Ishikawa (cell line): ENCODE measurements around the gene ABCC10.

Experiments
- CEBPB ChIP-seq: IDR thresholded peaks from 2 replicates; pipeline ENCODE4 v1.6.1; 2012
- CREB1 ChIP-seq: IDR thresholded peaks from 2 replicates; pipeline ENCODE4 v1.6.1; 2012; ENCODE audit warnings: low read depth
- EGR1 ChIP-seq: IDR thresholded peaks from 2 replicates; pipeline ENCODE4 v1.6.1; 2012
- EP300 ChIP-seq: IDR thresholded peaks from 2 replicates; pipeline ENCODE4 v1.6.1; 2012; ENCODE audit warnings: borderline replicate concordance
- FOXM1 ChIP-seq: IDR thresholded peaks from 2 replicates; pipeline ENCODE4 v1.6.1; 2012; ENCODE audit warnings: low read depth, borderline replicate concordance
- NFIC ChIP-seq: IDR thresholded peaks from 2 replicates; pipeline ENCODE4 v1.6.1; 2012
- RAD21 ChIP-seq: IDR thresholded peaks from 2 replicates; pipeline ENCODE4 v1.6.1; 2012; ENCODE audit warnings: low read depth
- REST ChIP-seq: IDR thresholded peaks from 2 replicates; pipeline ENCODE4 v1.6.1; 2012; ENCODE audit warnings: low read depth, mild to moderate bottlenecking
- TAF1 ChIP-seq: IDR thresholded peaks from 2 replicates; pipeline ENCODE4 v1.6.1; 2012; ENCODE audit warnings: low read depth, mild to moderate bottlenecking
- TCF12 ChIP-seq: IDR thresholded peaks from 2 replicates; pipeline ENCODE4 v1.6.1; 2012; ENCODE audit warnings: low read depth
- TEAD4 ChIP-seq: IDR thresholded peaks from 2 replicates; pipeline ENCODE4 v1.6.1; 2012
- USF1 ChIP-seq: IDR thresholded peaks from 2 replicates; pipeline ENCODE4 v1.6.1; 2012
- YY1 ChIP-seq: IDR thresholded peaks from 2 replicates; pipeline ENCODE4 v1.6.1; 2012; ENCODE audit warnings: low read depth
- ZBTB7A ChIP-seq: IDR thresholded peaks from 2 replicates; pipeline ENCODE4 v1.6.1; 2012; ENCODE audit warnings: low read depth
- TF ChIP-seq, protein P1 (sequence below): IDR thresholded peaks from 2 replicates; pipeline ENCODE4 v1.6.1; 2012

The ABCC10 gene

GRCh38 chr6:43460032-43460431 is 32.7 kb downstream of the ABCC10 start:
- TF ChIP-seq EP300 (no peak), TEAD4 (no peak), RAD21 (no peak), YY1 (no peak), REST (no peak), TAF1 (no peak), TCF12 (no peak), CREB1 (no peak)
- TF ChIP-seq, protein P1, sequence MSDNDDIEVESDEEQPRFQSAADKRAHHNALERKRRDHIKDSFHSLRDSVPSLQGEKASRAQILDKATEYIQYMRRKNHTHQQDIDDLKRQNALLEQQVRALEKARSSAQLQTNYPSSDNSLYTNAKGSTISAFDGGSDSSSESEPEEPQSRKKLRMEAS, result no peak

DNA sequence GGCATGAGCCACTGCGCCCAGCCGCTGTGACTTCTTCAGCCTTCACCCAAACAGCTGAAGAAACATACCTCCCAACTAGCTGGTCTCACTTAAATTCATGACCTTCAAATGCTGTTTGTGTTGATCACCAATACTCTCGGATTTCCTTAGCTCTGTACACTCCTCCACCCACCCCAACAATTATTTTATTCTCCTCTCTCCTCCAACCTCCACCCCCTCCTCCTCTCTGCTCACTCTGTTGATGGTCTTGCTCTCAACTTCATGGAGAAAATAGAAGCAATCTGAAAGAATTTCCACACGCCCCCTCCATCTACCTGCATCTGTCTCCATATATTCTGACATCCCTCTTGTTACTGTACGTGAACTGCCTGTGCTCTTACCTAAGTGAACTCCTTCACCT is 34.6 kb downstream of the ABCC10 start:
- TF ChIP-seq RAD21, result no peak
- no peak for TF ChIP-seq USF1
- TF ChIP-seq TEAD4, result no peak
- TF ChIP-seq REST, result no peak
- no peak for TF ChIP-seq TCF12
- no peak for TF ChIP-seq NFIC
- TF ChIP-seq EGR1, result no peak

- TF ChIP-seq CREB1 (no peak), TCF12 (no peak), NFIC (no peak), USF1 (no peak), YY1 (no peak), ZBTB7A (no peak), EGR1 (no peak)
- TF ChIP-seq, protein P1, result no peak
Observed at GRCh38 chr6:43464337-43464736, 37.0 kb downstream of the ABCC10 start.

DNA sequence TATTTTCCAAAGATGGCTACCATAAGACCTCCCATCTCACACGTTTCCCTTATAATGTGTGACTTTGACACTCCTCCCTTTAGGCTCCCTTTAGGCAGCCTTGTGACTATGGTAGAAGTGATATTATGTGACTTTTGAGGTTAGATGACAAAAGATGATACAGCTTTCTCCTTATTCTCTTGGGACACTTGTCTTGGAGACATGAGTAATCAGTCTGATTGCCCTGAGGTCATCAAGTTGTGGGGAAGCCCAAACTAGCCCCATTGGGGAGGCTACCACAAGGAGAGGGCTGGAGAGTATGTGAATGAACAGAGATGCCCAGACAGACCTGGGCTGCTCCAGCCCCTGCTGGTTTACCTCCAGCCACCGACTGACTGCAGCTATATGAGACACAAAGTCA is 38.6 kb downstream of the ABCC10 start:
- TF ChIP-seq CEBPB (no peak), EP300 (no peak), TAF1 (no peak), YY1 (no peak), EGR1 (no peak), FOXM1 (no peak), USF1 (no peak), TEAD4 (no peak), CREB1 (no peak), RAD21 (no peak), ZBTB7A (no peak), REST (no peak), NFIC (no peak), TCF12 (no peak)
- TF ChIP-seq, protein P1, result no peak

DNA sequence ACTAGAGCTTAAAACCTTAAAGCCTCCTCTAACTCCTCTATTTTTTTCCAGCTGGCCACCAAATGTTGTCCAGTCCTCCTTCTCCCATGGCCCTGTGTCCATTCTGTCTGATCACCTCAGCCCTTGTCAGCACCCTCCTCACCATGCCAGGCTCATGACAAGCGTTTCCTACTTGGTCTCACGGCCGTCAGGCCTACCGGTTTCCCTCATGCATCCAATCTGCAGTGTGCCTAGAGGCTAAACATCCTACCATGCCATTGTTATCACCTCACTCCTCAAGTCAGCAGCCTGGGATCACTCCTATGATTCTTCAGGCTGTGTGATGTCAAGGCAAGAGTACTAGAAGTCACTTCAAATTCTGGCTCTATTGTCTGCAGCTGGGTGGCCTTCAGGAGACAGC is 40.4 kb downstream of the ABCC10 start:
- TF ChIP-seq EGR1, result no peak
- no peak for TF ChIP-seq TAF1
